Measurements from ENCODE around the gene WDR59. TPM values are rescaled to one million over a fixed set of nuclear protein-coding genes. Genes with fewer than 3 reads are reported as not detected.
"Not testable (repeated sequence)": the region's sequence is repeated elsewhere in the genome, so short reads cannot be mapped to it uniquely, and the experiment has no call there.

WDR59 gene
- 54.4 TPM for polyA plus RNA-seq (ENCODE audit: insufficient read length)

DNA sequence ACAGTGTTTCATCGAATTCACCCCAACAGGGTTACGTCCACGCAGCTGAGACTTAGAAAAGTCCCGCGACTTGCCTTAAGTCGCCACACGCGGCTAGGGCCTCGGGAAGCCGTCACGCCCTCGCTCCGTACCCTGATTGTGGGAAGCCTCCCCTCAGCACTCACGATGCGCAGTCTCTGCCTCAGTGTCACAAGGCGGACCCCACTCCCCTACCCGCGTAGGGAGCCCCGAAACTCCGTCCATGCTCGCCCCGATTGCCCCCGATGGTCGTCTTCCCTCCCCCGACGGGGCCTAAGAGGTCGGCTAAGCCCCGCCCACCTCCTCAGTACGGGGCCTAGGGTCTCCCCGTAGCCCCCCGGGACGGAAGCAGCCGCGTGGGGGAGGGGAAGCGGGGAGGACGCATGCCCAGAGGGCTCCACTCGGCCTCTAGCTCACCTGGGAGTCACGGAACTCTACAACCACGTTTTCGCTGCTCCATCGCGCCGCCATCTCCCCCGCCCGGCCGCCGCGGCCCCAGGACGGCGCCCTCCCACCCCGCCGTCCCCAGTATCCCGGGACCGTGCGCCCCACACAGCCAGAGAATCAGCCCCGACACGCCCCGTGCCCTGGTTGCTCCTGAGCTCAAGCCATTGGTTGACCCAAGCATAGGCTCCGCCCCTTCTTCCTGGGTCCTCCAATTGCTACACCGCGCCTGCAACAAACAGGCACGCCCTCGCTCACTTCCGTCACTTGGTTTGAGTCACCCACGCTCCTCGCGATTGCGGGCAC is at the start of gene WDR59:
Gene WDR59 (minus strand): TSS at position 595 of the 768 bp plus-strand sequence. CDS start 106 bp downstream, at position 489.
- DNase-seq (ENCODE audit: low read depth): peak; percentile 100

GRCh38 chr16:75032655-75033054 is 47.7 kb upstream of the WDR59 start:
- no peak for DNase-seq (ENCODE audit: low read depth)

DNA sequence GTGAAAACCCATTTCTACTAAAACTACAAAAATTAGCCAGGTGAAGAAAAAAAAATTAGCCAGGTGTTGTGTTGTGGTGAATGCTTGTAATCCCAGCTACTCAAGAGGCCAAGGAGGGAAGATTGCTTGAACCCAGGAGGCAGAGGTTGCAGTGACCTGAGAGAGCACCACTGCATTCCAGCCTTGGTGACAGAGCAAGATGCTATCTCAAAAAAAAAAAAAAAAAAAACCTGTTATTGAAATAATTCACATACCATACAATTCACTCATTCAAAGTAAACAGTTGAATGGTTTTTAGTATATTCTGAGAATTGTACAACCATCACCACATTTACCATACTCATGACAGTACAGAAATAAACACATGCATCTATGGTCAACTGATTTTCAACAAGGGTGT is 44.9 kb upstream of the WDR59 start:
- DNase-seq (ENCODE audit: low read depth): no peak

GRCh38 chr16:75028544-75029135 is 43.7 kb upstream of the WDR59 start:
- DNase-seq (ENCODE audit: low read depth): no peak

DNA sequence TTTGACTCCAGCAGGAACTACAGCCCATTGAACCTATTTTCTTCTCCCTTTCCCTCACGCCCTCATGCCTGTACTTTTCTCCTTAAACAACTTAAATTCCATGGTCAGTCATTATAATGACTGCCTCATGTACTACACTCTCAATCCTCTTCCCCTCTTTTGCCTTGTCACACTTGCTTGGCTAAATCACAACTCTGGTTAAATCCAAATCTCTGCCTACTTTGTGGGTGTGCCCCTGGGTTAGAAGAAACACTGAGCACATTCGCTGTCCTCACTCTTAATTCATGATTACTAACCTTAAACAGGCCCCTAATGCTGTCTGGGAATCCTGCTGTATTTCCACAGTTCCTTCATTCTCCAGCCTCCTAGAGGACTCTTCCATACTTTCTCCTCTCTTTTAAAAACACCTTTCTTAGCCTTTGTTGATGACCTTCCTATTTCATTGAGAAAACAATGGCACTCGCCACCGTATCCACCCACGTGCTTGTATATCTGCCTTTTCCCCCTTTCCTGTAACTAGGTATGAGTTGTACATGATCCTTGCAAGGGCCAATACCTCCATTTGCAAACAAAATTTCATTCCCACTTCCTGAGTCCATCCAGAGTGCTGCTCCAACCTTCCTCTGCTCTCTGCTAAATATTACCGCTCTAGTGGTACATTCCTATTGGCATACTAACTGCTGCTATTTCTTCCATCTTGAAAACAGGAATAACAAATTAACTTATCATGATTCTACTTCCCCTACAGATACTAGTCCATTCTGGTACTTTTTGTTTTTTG is 42.8 kb upstream of the WDR59 start:
- no peak for DNase-seq (ENCODE audit: low read depth)

- no peak for DNase-seq (ENCODE audit: low read depth)
These were observed 42.0 kb upstream of the WDR59 start for GRCh38 chr16:75026892-75027391.

GRCh38 chr16:75026239-75026891 is 41.4 kb upstream of the WDR59 start:
- peak; percentile 92 for DNase-seq (ENCODE audit: low read depth)

- no peak for DNase-seq (ENCODE audit: low read depth)
These were observed 40.8 kb upstream of the WDR59 start for GRCh38 chr16:75025761-75026160.

DNA sequence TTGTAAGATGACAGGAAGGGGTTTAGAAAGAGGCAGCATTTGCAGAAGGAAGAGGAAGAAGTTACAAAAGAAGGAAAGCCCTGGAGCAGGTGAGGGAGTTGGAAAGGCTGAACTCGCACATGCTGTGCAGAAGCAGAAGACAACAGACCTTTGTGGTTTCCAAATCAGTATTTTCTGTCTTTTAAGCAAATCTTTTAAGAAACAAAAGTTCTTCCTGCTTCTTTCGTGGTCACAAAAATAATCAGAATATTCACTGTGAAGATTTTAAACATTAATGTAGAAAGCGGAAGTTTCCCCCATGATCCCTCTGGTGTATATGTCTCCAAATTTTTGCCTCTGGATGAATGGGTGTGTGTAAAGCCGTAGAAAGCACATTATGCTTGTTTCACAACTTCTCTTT is 39.7 kb upstream of the WDR59 start:
- DNase-seq (ENCODE audit: low read depth): no peak

- DNase-seq (ENCODE audit: low read depth): no peak
These were observed 39.3 kb upstream of the WDR59 start for GRCh38 chr16:75024182-75024581.

- no peak for DNase-seq (ENCODE audit: low read depth)
These were observed 38.1 kb upstream of the WDR59 start for GRCh38 chr16:75023009-75023408.

GRCh38 chr16:75022567-75022966 is 37.6 kb upstream of the WDR59 start:
- no peak for DNase-seq (ENCODE audit: low read depth)

GRCh38 chr16:75021410-75021809 is 36.5 kb upstream of the WDR59 start:
- DNase-seq (ENCODE audit: low read depth): no peak

- no peak for DNase-seq (ENCODE audit: low read depth)
These were observed 34.7 kb upstream of the WDR59 start for GRCh38 chr16:75019586-75019985.

DNA sequence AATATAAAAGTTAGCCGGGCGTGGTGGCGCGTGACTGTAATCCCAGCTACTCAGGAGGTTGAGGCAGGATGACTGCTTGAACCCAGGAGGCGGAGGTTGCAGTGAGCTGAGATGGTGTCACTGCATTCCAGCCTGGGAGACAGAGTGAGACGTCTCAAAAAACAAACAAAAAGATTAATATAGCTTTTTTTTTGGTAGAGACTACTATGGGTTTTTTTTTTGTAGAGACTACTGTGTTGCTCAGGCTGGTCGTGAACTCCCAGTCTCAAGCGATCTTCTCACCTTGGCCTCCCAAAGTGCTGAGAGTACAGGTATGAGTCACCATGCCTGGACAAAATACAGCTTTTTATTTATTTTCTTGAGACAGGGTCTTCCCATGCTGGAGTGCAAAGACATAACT is 34.1 kb upstream of the WDR59 start:
- DNase-seq (ENCODE audit: low read depth): no peak

GRCh38 chr16:75017670-75018525 is 33.0 kb upstream of the WDR59 start:
- no peak for DNase-seq (ENCODE audit: low read depth)

GRCh38 chr16:75016451-75017081 is 31.6 kb upstream of the WDR59 start:
- not testable (repeated sequence) for DNase-seq (ENCODE audit: low read depth)

- no peak for DNase-seq (ENCODE audit: low read depth)
These were observed 29.4 kb upstream of the WDR59 start for GRCh38 chr16:75014318-75014717.

DNA sequence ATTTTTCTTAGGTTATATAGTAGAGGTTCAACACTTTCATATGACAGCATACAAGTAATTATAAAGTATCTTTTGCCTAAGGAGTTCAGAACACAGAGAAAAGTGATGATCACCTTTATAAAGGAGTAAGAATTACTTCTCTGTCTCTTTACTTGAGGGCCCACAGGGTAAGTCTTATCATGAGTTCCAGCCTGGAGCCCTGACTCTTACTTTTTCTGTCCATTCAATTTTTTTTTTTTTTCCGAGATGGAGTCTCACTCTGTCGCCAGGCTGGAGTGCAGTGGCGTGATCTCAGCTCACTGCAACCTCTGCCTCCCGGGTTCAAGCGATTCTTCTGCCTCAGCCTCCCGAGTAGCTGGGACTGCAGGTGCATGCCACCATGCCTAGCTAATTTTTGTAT is 28.2 kb upstream of the WDR59 start:
- not testable (repeated sequence) for DNase-seq (ENCODE audit: low read depth)

DNA sequence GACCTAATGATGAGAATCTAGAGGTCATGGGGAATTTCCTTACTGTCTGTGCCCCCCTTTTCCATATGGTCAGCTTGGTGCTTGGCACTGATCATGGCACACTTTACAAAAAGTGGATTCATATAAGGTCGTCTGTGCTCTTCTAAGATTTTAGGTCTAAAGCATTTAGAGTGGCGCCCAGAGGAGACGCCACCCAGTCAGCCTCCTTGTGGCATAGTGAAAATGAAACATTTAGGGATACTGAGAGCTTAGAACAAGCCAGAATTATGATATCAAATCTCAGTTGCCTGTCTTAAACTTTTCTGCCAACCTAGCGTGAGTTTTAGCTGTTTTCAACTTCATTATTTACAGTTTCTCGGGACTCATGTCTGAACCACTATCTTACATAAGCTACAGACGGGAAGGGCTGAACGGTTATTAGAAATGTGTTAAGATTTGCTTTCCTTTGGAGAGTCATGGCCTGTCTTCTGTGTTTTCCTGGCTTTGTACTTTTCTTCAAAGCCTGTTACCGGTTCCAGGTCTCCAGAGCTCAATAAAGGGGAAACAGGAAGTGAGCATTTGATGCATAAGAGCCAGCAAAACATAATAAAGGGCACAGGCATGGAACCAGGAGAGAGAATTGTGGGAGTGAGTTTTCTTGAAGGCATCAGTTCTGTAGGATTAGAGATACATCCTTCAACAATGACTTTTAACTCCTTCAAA is 27.6 kb upstream of the WDR59 start:
- no peak for DNase-seq (ENCODE audit: low read depth)
